HepG2 (cell line): Measurements from ENCODE around the gene PRKN. TPM values are rescaled to one million over a fixed set of nuclear protein-coding genes. Genes with fewer than 3 reads are reported as not detected.

Source experiments
- ATAC-seq: fragments of 200-7000 bp; cut with Tn5 transposase; 3 replicates; pipeline ENCODE4 v1.9.1; 2020; ENCODE audit warnings: mild to moderate bottlenecking, moderate library complexity
- BruUV-seq: library from RNA; stranded (reverse); fragments of 400-500 nt; replicated peaks from 2 replicates; lab custom pipeline; 2021; lab: Mats Ljungman, UMichigan
- CTCF ChIA-PET: fragments of 300-600 bp; formaldehyde crosslinking; extraction: SDS; loops from one replicate; lab custom pipeline; 2021; ENCODE audit warnings: low total read pairs, inconsistent platforms, low intra/inter-chr PET ratio; lab: Yijun Ruan, JAX
- POLR2A ChIA-PET: fragments of 350-600 bp; sonication (Branson Sonifier 250); formaldehyde crosslinking; loops from one replicate; lab custom pipeline; 2020; ENCODE audit warnings: antibody characterized with exemption, inconsistent platforms; lab: Yijun Ruan, JAX
- DNase-seq: peaks from one replicate; pipeline ENCODE4 v3.0.0-alpha.2; 2015; ENCODE audit warnings: low spot score
- FAIRE-seq: peaks from 3 replicates; lab custom pipeline; 2011; peaks lifted over from hg19 to GRCh38; lab: Jason Lieb, UNC
- H2AFZ ChIP-seq: one replicate; pipeline ENCODE4 v1.6.1; 2011; ENCODE audit warnings: low read length, inconsistent platforms
- H3K27ac ChIP-seq: fragments of 300-600 bp; 3 replicates; pipeline ENCODE4 v1.8.0; 2011; ENCODE audit warnings: mixed run types, mild to moderate bottlenecking, mixed read lengths, low read length, inconsistent platforms; ENCODE audit not compliant: insufficient read depth; ENCODE audit errors: extremely low read length
- H3K27me3 ChIP-seq, 2 experiments: fragments of 200-600 bp in 1 of 2; 2 replicates in 1 of 2; 3 replicates in 1 of 2; pipeline versions ENCODE4 v1.6.0 to v1.8.0; 2011; ENCODE audit warnings: low read length in 2 of 2, mild to moderate bottlenecking in 2 of 2, moderate library complexity in 2 of 2, inconsistent platforms in 1 of 2; ENCODE audit not compliant: insufficient read depth in 2 of 2, control insufficient read depth in 1 of 2
- H3K36me3 ChIP-seq, 2 experiments: fragments of 200-600 bp in 1 of 2; replicated peaks in 1 of 2; 2 replicates in 1 of 2; 3 replicates in 1 of 2; pipeline versions ENCODE4 v1.5.1 to v1.8.0; 2011; ENCODE audit warnings: low read length in 2 of 2, inconsistent platforms in 1 of 2; ENCODE audit not compliant: insufficient read depth in 2 of 2, control insufficient read depth in 1 of 2
- H3K4me1 ChIP-seq: 2 replicates; pipeline ENCODE4 v1.5.1; 2012; ENCODE audit warnings: low read length, inconsistent platforms; ENCODE audit not compliant: insufficient read depth
- H3K4me2 ChIP-seq: 2 replicates; pipeline ENCODE4 v1.6.0; 2011; ENCODE audit warnings: low read depth, low read length, inconsistent platforms
- H3K4me3 ChIP-seq, 3 experiments: fragments of 200-600 bp in 1 of 3; sonication (generic), shearing (Covaris generic) in 1 of 3; replicated peaks in 1 of 3; 2 replicates each; pipeline ENCODE4 v1.5.1; 2011 to 2016; ENCODE audit warnings: low read length in 3 of 3, inconsistent platforms in 2 of 3, low read depth in 2 of 3, mild to moderate bottlenecking in 2 of 3, control low read depth in 1 of 3, mixed read lengths in 1 of 3; ENCODE audit not compliant: insufficient read depth in 1 of 3
- H3K79me2 ChIP-seq: one replicate; pipeline ENCODE4 v1.6.1; 2011; ENCODE audit warnings: low read length, inconsistent platforms; ENCODE audit not compliant: insufficient read depth
- H3K9ac ChIP-seq: 2 replicates; pipeline ENCODE4 v1.6.0; 2011; ENCODE audit warnings: mild to moderate bottlenecking, low read depth, low read length, inconsistent platforms; ENCODE audit not compliant: insufficient read depth
- H3K9me3 ChIP-seq: 2 replicates; pipeline ENCODE4 v1.5.1; 2012; ENCODE audit warnings: mild to moderate bottlenecking, low read length
- H4K20me1 ChIP-seq: 2 replicates; pipeline ENCODE4 v1.6.0; 2011; ENCODE audit warnings: inconsistent platforms, mild to moderate bottlenecking, low read length, moderate library complexity; ENCODE audit not compliant: insufficient read depth
- ARNT ChIP-seq: fragments of 450-650 bp; IDR thresholded peaks from 2 replicates; pipeline ENCODE4 v1.6.1; 2017
- CBX5 ChIP-seq: sonication (generic); formaldehyde crosslinking; IDR thresholded peaks from 2 replicates; pipeline ENCODE4 v1.4.0; 2020; ENCODE audit warnings: missing genetic modification reagents, borderline replicate concordance
- ELF1 ChIP-seq: sonication (generic); formaldehyde crosslinking; IDR thresholded peaks from 2 replicates; pipeline ENCODE4 v1.4.0; 2020; ENCODE audit warnings: missing genetic modification reagents
- FOSL2 ChIP-seq: sonication (generic); formaldehyde crosslinking; IDR thresholded peaks from 2 replicates; pipeline ENCODE4 v1.4.0; 2020; ENCODE audit warnings: missing genetic modification reagents
- FUBP1 ChIP-seq: sonication (generic); formaldehyde crosslinking; IDR thresholded peaks from 2 replicates; pipeline ENCODE4 v1.5.1; 2020; ENCODE audit warnings: missing genetic modification reagents, mild to moderate bottlenecking, borderline replicate concordance
- GLI4 ChIP-seq: sonication (generic); formaldehyde crosslinking; IDR thresholded peaks from 2 replicates; pipeline ENCODE4 v1.5.1; 2020; ENCODE audit warnings: missing genetic modification reagents, mild to moderate bottlenecking, moderate library complexity, borderline replicate concordance
- NR2F1 ChIP-seq, 2 experiments: fragments of 450-650 bp in 1 of 2; formaldehyde crosslinking in 1 of 2; IDR thresholded peaks; 2 replicates each; pipeline versions ENCODE4 v1.5.0 to v1.6.1; 2016 to 2020; ENCODE audit warnings: mild to moderate bottlenecking in 1 of 2, missing compliant biosample characterization in 1 of 2, missing genetic modification reagents in 1 of 2, moderate library complexity in 1 of 2
- SALL2 ChIP-seq: sonication (generic); formaldehyde crosslinking; IDR thresholded peaks from 2 replicates; pipeline ENCODE4 v1.8.1; 2023; ENCODE audit warnings: mild to moderate bottlenecking, missing genetic modification reagents, inconsistent platforms
- SOX6 ChIP-seq, 2 experiments: fragments of 450-650 bp in 1 of 2; sonication (generic) in 1 of 2; formaldehyde crosslinking in 1 of 2; IDR thresholded peaks; 2 replicates each; pipeline versions ENCODE4 v1.4.0 to v1.6.1; 2017 to 2020; ENCODE audit warnings: antibody characterized with exemption in 1 of 2, mild to moderate bottlenecking in 1 of 2, missing genetic modification reagents in 1 of 2
- ZBTB42 ChIP-seq: sonication (generic); formaldehyde crosslinking; IDR thresholded peaks from 2 replicates; pipeline ENCODE4 v1.5.0; 2020; ENCODE audit warnings: mild to moderate bottlenecking, missing genetic modification reagents
- ZFP82 ChIP-seq: sonication (generic); formaldehyde crosslinking; IDR thresholded peaks from 2 replicates; pipeline ENCODE4 v1.5.1; 2020; ENCODE audit warnings: mild to moderate bottlenecking, missing genetic modification reagents, borderline replicate concordance
- ZNF264 ChIP-seq: sonication (generic); formaldehyde crosslinking; IDR thresholded peaks from 2 replicates; pipeline ENCODE4 v1.4.0; 2020; ENCODE audit warnings: missing genetic modification reagents
- ZNF460 ChIP-seq: sonication (generic); formaldehyde crosslinking; IDR thresholded peaks from 2 replicates; pipeline ENCODE4 v1.5.1; 2020; ENCODE audit warnings: missing genetic modification reagents, mild to moderate bottlenecking, borderline replicate concordance
- ZNF569 ChIP-seq: sonication (generic); formaldehyde crosslinking; IDR thresholded peaks from 2 replicates; pipeline ENCODE4 v1.5.0; 2020; ENCODE audit warnings: mild to moderate bottlenecking, missing genetic modification reagents, moderate library complexity, borderline replicate concordance
- ZNF740 ChIP-seq: sonication (generic); formaldehyde crosslinking; IDR thresholded peaks from 2 replicates; pipeline ENCODE4 v1.4.0; 2020; ENCODE audit warnings: missing genetic modification reagents
- WGBS: methylation state at CpG from one replicate; pipeline ENCODE4 v1.1.6; 2017; ENCODE audit warnings: low lambda C conversion rate; 5-methylcytosine and 5-hydroxymethylcytosine counted together
- in situ Hi-C: cut with HindIII; loops from 2 replicates; pipeline ENCODE4 v1.10.0; 2017; ENCODE audit warnings: low pct_unique_long_range_greater_than_20kb; ENCODE audit not compliant: extremely low pct_ligation_motif_present
- intact Hi-C: fragments of 100-400 bp; cut with micrococcal nuclease; formaldehyde crosslinking; loops from one replicate; pipeline ENCODE4 v1.10.0; 2022; ENCODE audit not compliant: unreplicated experiment
- polyA plus RNA-seq, 8 experiments: library from polyadenylated mRNA; depleted of rRNA in 3 of 8; stranded (reverse) in 7 of 8; unstranded in 1 of 8; fragments of >200 nt; fragmentation: Illumina TruSeq in 4 of 8; extraction: Trizol in 4 of 8; gene quantifications; 2 replicates each; pipeline versions ENCODE4 v1.2.1 to v1.2.3, GENCODE V29; 2011 to 2016; ENCODE audit warnings: low read depth in 4 of 8, missing spikeins in 1 of 8, mixed read lengths in 1 of 8; ENCODE audit not compliant: insufficient read depth in 1 of 8
- total RNA-seq, 5 experiments: library from RNA; depleted of rRNA; stranded (reverse); fragments of >200 nt; fragmentation: Illumina TruSeq; extraction: Trizol; gene quantifications; 2 replicates each; pipeline ENCODE4 v1.2.3, GENCODE V29; 2016; ENCODE audit warnings: low read depth in 1 of 5
- TF ChIP-seq, protein P1 (sequence below): sonication (generic); formaldehyde crosslinking; IDR thresholded peaks from 2 replicates; pipeline ENCODE4 v1.5.1; 2020; ENCODE audit warnings: missing genetic modification reagents, mild to moderate bottlenecking, borderline replicate concordance

Gene PRKN
- total and polyA plus RNA-seq, 2 of the 13 experiments (the other 11 are each of a cell fraction or from before 2014, with no cell fraction given) = 0.31 to 0.44 TPM

- intact Hi-C loops = no loop called here
- 48% methylated on average over 15 of the region's 15 CpGs for WGBS
- FAIRE-seq = no peak
These were observed 1285.1 kb downstream of the PRKN start for GRCh38 chr6:161442420-161442819.

DNA sequence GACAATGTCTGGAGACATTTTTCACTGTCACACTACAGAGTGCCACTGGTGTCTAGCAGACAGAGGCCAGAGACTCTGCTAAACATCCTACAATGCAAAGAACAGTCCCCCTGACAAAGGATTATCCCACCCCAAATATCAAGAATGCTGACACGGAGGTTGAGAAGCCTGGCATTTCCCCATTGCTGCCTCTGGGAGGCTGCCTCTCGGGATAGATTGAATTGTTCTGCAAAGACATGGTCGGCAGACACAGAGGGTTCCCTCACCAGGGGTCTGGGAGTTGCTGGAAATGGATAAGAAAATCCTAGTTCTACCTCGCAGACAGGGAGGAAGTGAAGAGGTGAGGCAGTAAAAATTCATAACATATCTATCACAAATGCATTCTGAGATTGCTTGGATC is 1287.3 kb downstream of the PRKN start:
- POLR2A ChIA-PET = no interaction called here
- Histone ChIP-seq H3K4me3 (no peak overlapping the region), H3K4me1 (no peaks in the 10 kb centered on the region), H4K20me1 (no peaks in the 10 kb centered on the region; the same call in 1 of the 2 replicates), H3K9me3 (no peaks in the 10 kb centered on the region), H3K79me2 (no peaks in the 10 kb centered on the region), H2AFZ (no peak overlapping the region), H3K9ac (no peak overlapping the region), H3K36me3 (no peaks in the 10 kb centered on the region), H3K27me3 (peaks cover 0 to 29% of the 10 kb centered on the region in 2 experiments; a peak in 3 of 5 replicates), H3K4me2 (no peak overlapping the region), H3K27ac (no peak overlapping the region)
- WGBS = 7% methylated on average over 4 of the region's 4 CpGs
- no peak for FAIRE-seq
- CTCF ChIA-PET = no interaction called here
- BruUV-seq = no TSS peak
- DNase-seq = no peak
- intact Hi-C loops = no loop called here
- ATAC-seq = no peak
- in situ Hi-C loops = no loop called here
- TF ChIP-seq, protein P1, sequence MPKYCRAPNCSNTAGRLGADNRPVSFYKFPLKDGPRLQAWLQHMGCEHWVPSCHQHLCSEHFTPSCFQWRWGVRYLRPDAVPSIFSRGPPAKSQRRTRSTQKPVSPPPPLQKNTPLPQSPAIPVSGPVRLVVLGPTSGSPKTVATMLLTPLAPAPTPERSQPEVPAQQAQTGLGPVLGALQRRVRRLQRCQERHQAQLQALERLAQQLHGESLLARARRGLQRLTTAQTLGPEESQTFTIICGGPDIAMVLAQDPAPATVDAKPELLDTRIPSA (CRISPR knock-in tag) = no peak
- no peak for TF ChIP-seq FOSL2 (CRISPR knock-in tag)
- TF ChIP-seq NR2F1 (CRISPR knock-in tag; IDR thresholded peaks at IDR 0.05) = no peak
- TF ChIP-seq ZNF460 (CRISPR knock-in tag) = no peak
- TF ChIP-seq ZNF264 (CRISPR knock-in tag) = no peak
- TF ChIP-seq ZNF740 (CRISPR knock-in tag) = no peak
- no peak for TF ChIP-seq SALL2
- TF ChIP-seq ZNF569 (CRISPR knock-in tag) = no peak
- TF ChIP-seq SOX6 (IDR thresholded peaks at IDR 0.05) = no peak
- no peak for TF ChIP-seq SOX6 (CRISPR knock-in tag; IDR thresholded peaks at IDR 0.05)

More at GRCh38 chr6:161442420-161442819, 1285.1 kb downstream of the PRKN start:
- Histone ChIP-seq H3K9me3 (no peaks in the 10 kb centered on the region), H3K27me3 (peaks cover 0 to 42% of the 10 kb centered on the region in 2 experiments; a peak in 4 of 5 replicates), H3K79me2 (no peaks in the 10 kb centered on the region), H3K9ac (no peak overlapping the region), H4K20me1 (no peaks in the 10 kb centered on the region; the same call in 1 of the 2 replicates), H3K36me3 (no peaks in the 10 kb centered on the region), H2AFZ (no peak overlapping the region), H3K4me1 (no peaks in the 10 kb centered on the region), H3K4me2 (no peak overlapping the region), H3K4me3 (no peak overlapping the region), H3K27ac (no peak overlapping the region)
- in situ Hi-C loops = no loop called here
- no peak for DNase-seq
- no peak for ATAC-seq
- CTCF ChIA-PET = no interaction called here
- TF ChIP-seq ARNT (no peak), ZBTB42 (no peak), FUBP1 (CRISPR knock-in tag) (no peak), ZFP82 (CRISPR knock-in tag) (no peak), GLI4 (CRISPR knock-in tag) (no peak), CBX5 (no peak), ELF1 (no peak)
- POLR2A ChIA-PET = no interaction called here
- BruUV-seq = no TSS peak
